Liver (tissue), 9 donors: Measurements from ENCODE around the gene ZC3HAV1. TPM values are rescaled to one million over a fixed set of nuclear protein-coding genes. Genes with fewer than 3 reads are reported as not detected.

Experiments used
- DNase-seq: peaks from one replicate; pipeline ENCODE4 v3.0.0-alpha.2; 2017; ENCODE audit warnings: low spot score
- H3K27ac ChIP-seq, 2 donors: one replicate each; pipeline ENCODE4 v1.7.0; 2013; ENCODE audit warnings: inconsistent platforms in 2 of 2, low read length in 2 of 2, control low read depth in 1 of 2, low read depth in 1 of 2, mild to moderate bottlenecking in 1 of 2
- H3K27me3 ChIP-seq, 4 donors: one replicate each; pipeline versions ENCODE4 v1.6.1 to v1.7.0; 2013; ENCODE audit warnings: low read length in 3 of 4, inconsistent platforms in 1 of 4, mild to moderate bottlenecking in 1 of 4, moderate library complexity in 1 of 4; ENCODE audit not compliant: control insufficient read depth in 4 of 4, insufficient read depth in 4 of 4
- H3K36me3 ChIP-seq, 4 donors: one replicate each; pipeline versions ENCODE4 v1.6.1 to v1.7.0; 2013; ENCODE audit warnings: low read length in 3 of 4, mild to moderate bottlenecking in 3 of 4, low read depth in 1 of 4, moderate library complexity in 1 of 4; ENCODE audit not compliant: control insufficient read depth in 4 of 4, insufficient read depth in 3 of 4
- H3K4me1 ChIP-seq, 4 donors: one replicate each; pipeline versions ENCODE4 v1.6.1 to v1.7.0; 2013; ENCODE audit warnings: low read length in 3 of 4, mild to moderate bottlenecking in 3 of 4, moderate library complexity in 1 of 4; ENCODE audit not compliant: control insufficient read depth in 4 of 4, insufficient read depth in 4 of 4
- H3K4me3 ChIP-seq, 3 donors: one replicate each; pipeline versions ENCODE4 v1.6.1 to v1.7.0; 2013; ENCODE audit warnings: low read length in 3 of 3, control low read depth in 1 of 3, low read depth in 1 of 3, mild to moderate bottlenecking in 1 of 3
- H3K9ac ChIP-seq, 2 donors: one replicate each; pipeline ENCODE4 v1.7.0; 2013; ENCODE audit warnings: low read length in 2 of 2, mild to moderate bottlenecking in 2 of 2, moderate library complexity in 2 of 2, control low read depth in 1 of 2, low read depth in 1 of 2
- H3K9me3 ChIP-seq, 4 donors: one replicate each; pipeline versions ENCODE4 v1.6.1 to v1.7.0; 2013; ENCODE audit warnings: low read length in 3 of 4; ENCODE audit not compliant: control insufficient read depth in 4 of 4
- ATF3 ChIP-seq: IDR thresholded peaks from 2 replicates; pipeline ENCODE4 v1.6.1; 2016; ENCODE audit warnings: antibody characterized with exemption
- CTCF ChIP-seq: fragments of 150-350 bp; IDR thresholded peaks from 2 replicates; pipeline ENCODE4 v1.5.1; 2017; ENCODE audit warnings: improper control_type of control experiment, low read depth, low read length; ENCODE audit not compliant: missing input control
- EGR1 ChIP-seq, 2 donors: IDR thresholded peaks; 2 replicates each; pipeline ENCODE4 v1.6.1; 2016 to 2018; ENCODE audit warnings: antibody characterized with exemption in 2 of 2, low read depth in 2 of 2
- FOXA1 ChIP-seq: IDR thresholded peaks from 2 replicates; pipeline ENCODE4 v1.6.1; 2016; ENCODE audit warnings: antibody characterized with exemption
- FOXA2 ChIP-seq: IDR thresholded peaks from 2 replicates; pipeline ENCODE4 v1.6.1; 2016; ENCODE audit warnings: antibody characterized with exemption
- GABPA ChIP-seq, 2 donors: IDR thresholded peaks in 1 of 2; conservative IDR thresholded peaks in 1 of 2; 2 replicates each; pipeline ENCODE4 v1.6.1; 2016; ENCODE audit warnings: antibody characterized with exemption in 2 of 2, mild to moderate bottlenecking in 1 of 2, moderate library complexity in 1 of 2
- HNF4A ChIP-seq, 2 donors: conservative IDR thresholded peaks; 2 replicates each; pipeline ENCODE4 v1.6.1; 2016; ENCODE audit warnings: antibody characterized with exemption in 2 of 2, mild to moderate bottlenecking in 2 of 2
- HNF4G ChIP-seq: IDR thresholded peaks from 2 replicates; pipeline ENCODE4 v1.6.1; 2016; ENCODE audit warnings: antibody characterized with exemption
- JUND ChIP-seq, 2 donors: IDR thresholded peaks; 2 replicates each; pipeline ENCODE4 v1.6.1; 2016; ENCODE audit warnings: antibody characterized with exemption in 2 of 2
- MAX ChIP-seq: IDR thresholded peaks from 2 replicates; pipeline ENCODE4 v1.6.1; 2016; ENCODE audit warnings: antibody characterized with exemption
- NR2F2 ChIP-seq: IDR thresholded peaks from 2 replicates; pipeline ENCODE4 v1.6.1; 2016; ENCODE audit warnings: antibody characterized with exemption
- RAD21 ChIP-seq, 2 donors: IDR thresholded peaks; 2 replicates each; pipeline ENCODE4 v1.6.1; 2016; ENCODE audit warnings: antibody characterized with exemption in 2 of 2, mild to moderate bottlenecking in 2 of 2
- REST ChIP-seq: IDR thresholded peaks from 2 replicates; pipeline ENCODE4 v1.6.1; 2016; ENCODE audit warnings: antibody characterized with exemption, mild to moderate bottlenecking
- RXRA ChIP-seq, 2 donors: IDR thresholded peaks; 2 replicates each; pipeline ENCODE4 v1.6.1; 2017 to 2018; ENCODE audit warnings: antibody characterized with exemption in 2 of 2, mild to moderate bottlenecking in 1 of 2
- SP1 ChIP-seq: IDR thresholded peaks from 2 replicates; pipeline ENCODE4 v1.6.1; 2018; ENCODE audit warnings: antibody characterized with exemption, mild to moderate bottlenecking
- TAF1 ChIP-seq: conservative IDR thresholded peaks from 2 replicates; pipeline ENCODE4 v1.6.1; 2016; ENCODE audit warnings: antibody characterized with exemption, mild to moderate bottlenecking
- YY1 ChIP-seq: IDR thresholded peaks from 2 replicates; pipeline ENCODE4 v1.6.1; 2016; ENCODE audit warnings: antibody characterized with exemption, mild to moderate bottlenecking
- ZBTB33 ChIP-seq: IDR thresholded peaks from 2 replicates; pipeline ENCODE4 v1.6.1; 2016; ENCODE audit warnings: antibody characterized with exemption
- WGBS: extraction: QIAGEN DNeasy Blood & Tissue Kit; methylation state at CpG from one replicate; pipeline ENCODE4 v1.1.7; 2013; 5-methylcytosine and 5-hydroxymethylcytosine counted together
- polyA plus RNA-seq, 2 donors: library from polyadenylated mRNA; stranded (reverse) in 1 of 2; unstranded in 1 of 2; fragments of 200-250 nt in 1 of 2; fragments of >200 nt in 1 of 2; fragmentation: Nextera tagmentation in 1 of 2; extraction: Ambion mirVana in 1 of 2; gene quantifications; one replicate each; pipeline versions ENCODE4 v1.2.1 to v1.2.3, GENCODE V29; 2013 to 2015
- total RNA-seq, 2 donors: library from RNA; depleted of rRNA; stranded (reverse); fragments of >200 nt; gene quantifications; one replicate each; pipeline ENCODE4 v1.2.3, GENCODE V29; 2014
- donor health status: healthy.
- donor health status: healthy.
- donor health status: healthy.
- donor health status: healthy.
- donor health status: healthy.

The ZC3HAV1 gene
- total and polyA plus RNA-seq, 4 donors: 6.6 to 40.5 (median 16.5) TPM

- Histone ChIP-seq H3K36me3 (no peaks in the 10 kb centered on the region), H3K4me1 (no peaks in the 10 kb centered on the region), H3K27me3 (no peaks in the 10 kb centered on the region), H3K4me3 (no peak overlapping the region), H3K9me3 (no peaks in the 10 kb centered on the region), H3K27ac (no peak overlapping the region), H3K9ac (no peak overlapping the region)
- TF ChIP-seq FOXA1 (no peak), ATF3 (no peak), YY1 (no peak), MAX (no peak), NR2F2 (no peak), REST (no peak), RAD21 (IDR thresholded peaks at IDR 0.05) (no peak), TAF1 (no peak), EGR1 (IDR thresholded peaks at IDR 0.05; ENCODE audit: low read depth in 2 of 2) (no peak), RXRA (IDR thresholded peaks at IDR 0.05) (no peak), FOXA2 (no peak), HNF4G (no peak), ZBTB33 (no peak), HNF4A (conservative IDR thresholded peaks at IDR 0.05) (no peak), SP1 (no peak), GABPA (IDR thresholded peaks at IDR 0.05 in 1 of 2, conservative IDR thresholded peaks at IDR 0.05 in 1 of 2) (no peak), JUND (IDR thresholded peaks at IDR 0.05) (no peak), CTCF (no peak)
- DNase-seq: no peak
- WGBS: 87% methylated on average over 5 of the region's 5 CpGs
Measured at GRCh38 chr7:139023076-139023475, 86.4 kb downstream of the ZC3HAV1 start.

- Histone ChIP-seq H3K4me3 (no peak overlapping the region), H3K9ac (no peak overlapping the region), H3K27ac (no peak overlapping the region), H3K4me1 (no peaks in the 10 kb centered on the region), H3K36me3 (no peaks in the 10 kb centered on the region), H3K9me3 (no peaks in the 10 kb centered on the region), H3K27me3 (no peaks in the 10 kb centered on the region)
- no peak for DNase-seq
- 88% methylated on average over 4 of the region's 4 CpGs for WGBS
- no peak for TF ChIP-seq JUND (IDR thresholded peaks at IDR 0.05)
- no peak for TF ChIP-seq SP1
- no peak for TF ChIP-seq YY1
- TF ChIP-seq NR2F2: no peak
- TF ChIP-seq REST: no peak
- TF ChIP-seq GABPA (IDR thresholded peaks at IDR 0.05 in 1 of 2, conservative IDR thresholded peaks at IDR 0.05 in 1 of 2): no peak
- no peak for TF ChIP-seq CTCF
- no peak for TF ChIP-seq RAD21 (IDR thresholded peaks at IDR 0.05)
Measured at GRCh38 chr7:139022286-139022685, 87.2 kb downstream of the ZC3HAV1 start.
